Measurements from ENCODE around the gene MPC1. TPM values are rescaled to one million over a fixed set of nuclear protein-coding genes. Genes with fewer than 3 reads are reported as not detected.

MPC1 gene
- polyA plus RNA-seq, 1 donor from 2014 or later, result 112 TPM

GRCh38 chr6:166323395-166323794, 59.3 kb downstream of the MPC1 start:
- Histone ChIP-seq H3K4me2 (ENCODE audit: low read length) (no peak overlapping the region), H3K9me2 (ENCODE audit: insufficient read depth, low read length) (no peaks in the 10 kb centered on the region), H3K4me3 (ENCODE audit: low read length) (no peak overlapping the region), H3K79me2 (replicated peaks; ENCODE audit: insufficient read depth, low read length) (no peaks in the 10 kb centered on the region), H3F3A (ENCODE audit: insufficient read depth, low read length, poor library complexity, severe bottlenecking) (no peaks in the 10 kb centered on the region), H4K20me1 (ENCODE audit: insufficient read depth) (no peaks in the 10 kb centered on the region), H3K9me3 (ENCODE audit: low read length) (no peaks in the 10 kb centered on the region), H3K36me3 (ENCODE audit: insufficient read depth, low read length) (peaks cover 3% of the 10 kb centered on the region), H3K9ac (ENCODE audit: low read length) (no peak overlapping the region), H3K27me3 (ENCODE audit: insufficient read depth, low read depth, low read length) (no peaks in the 10 kb centered on the region), H3K27ac (ENCODE audit: low read length) (no peak overlapping the region), H2AFZ (ENCODE audit: low read depth, low read length) (no peak overlapping the region)
- TF ChIP-seq EZH2 (IDR thresholded peaks at IDR 0.05; ENCODE audit: borderline replicate concordance, insufficient read depth, low read length, poor library complexity, severe bottlenecking) (no peak), REST (IDR thresholded peaks at IDR 0.05; ENCODE audit: borderline replicate concordance) (no peak), CTCF (IDR thresholded peaks at IDR 0.05; ENCODE audit: poor library complexity, severe bottlenecking) (no peak), SMC3 (conservative IDR thresholded peaks at IDR 0.05; ENCODE audit: poor library complexity) (no peak), TAF1 (IDR thresholded peaks at IDR 0.05; ENCODE audit: low read depth) (no peak), EP300 (conservative IDR thresholded peaks at IDR 0.05; ENCODE audit: poor library complexity, severe bottlenecking) (no peak), POLR2AphosphoS5 (IDR thresholded peaks at IDR 0.05) (no peak), RAD21 (conservative IDR thresholded peaks at IDR 0.05) (no peak), MXI1 (conservative IDR thresholded peaks at IDR 0.05; ENCODE audit: poor library complexity, severe bottlenecking) (no peak)

GRCh38 chr6:166318649-166319600, 63.8 kb downstream of the MPC1 start:
- Histone ChIP-seq H3K36me3 (ENCODE audit: insufficient read depth, low read length) (no peaks in the 10 kb centered on the region), H4K20me1 (ENCODE audit: insufficient read depth) (no peaks in the 10 kb centered on the region), H3K9me3 (ENCODE audit: low read length) (no peaks in the 10 kb centered on the region), H3K9ac (ENCODE audit: low read length) (no peak overlapping the region), H3K79me2 (replicated peaks; ENCODE audit: insufficient read depth, low read length) (no peaks in the 10 kb centered on the region), H2AFZ (ENCODE audit: low read depth, low read length) (no peak overlapping the region), H3K27me3 (ENCODE audit: insufficient read depth, low read depth, low read length) (no peaks in the 10 kb centered on the region), H3K4me3 (ENCODE audit: low read length) (no peak overlapping the region), H3F3A (ENCODE audit: insufficient read depth, low read length, poor library complexity, severe bottlenecking) (no peaks in the 10 kb centered on the region), H3K9me2 (ENCODE audit: insufficient read depth, low read length) (no peaks in the 10 kb centered on the region), H3K4me2 (ENCODE audit: low read length) (no peak overlapping the region), H3K27ac (ENCODE audit: low read length) (no peak overlapping the region)
- TF ChIP-seq POLR2AphosphoS5 (IDR thresholded peaks at IDR 0.05) (no peak), TAF1 (IDR thresholded peaks at IDR 0.05; ENCODE audit: low read depth) (no peak), RAD21 (conservative IDR thresholded peaks at IDR 0.05) (no peak)
